Activated naive CD4-positive, alpha-beta T cell treated with anti-CD3 and anti-CD28 coated beads, Interleukin-2, amount 50 U/mL, for 24 hours (primary cell): ENCODE measurements around the gene PEA15.

Experiments
- H3K27ac Mint-ChIP-seq: one replicate; pipeline ENCODE4 v1.8.0; 2021; ENCODE audit warnings: mild to moderate bottlenecking, mixed read lengths
- H3K27me3 Mint-ChIP-seq: one replicate; pipeline ENCODE4 v1.8.0; 2021; ENCODE audit warnings: mixed read lengths
- H3K36me3 Mint-ChIP-seq: one replicate; pipeline ENCODE4 v1.8.0; 2021; ENCODE audit warnings: mixed read lengths
- H3K4me1 Mint-ChIP-seq: one replicate; pipeline ENCODE4 v1.8.0; 2021; ENCODE audit warnings: mixed read lengths
- H3K4me3 Mint-ChIP-seq: one replicate; pipeline ENCODE4 v1.8.0; 2021; ENCODE audit warnings: mild to moderate bottlenecking, mixed read lengths
- H3K9me3 Mint-ChIP-seq: one replicate; pipeline ENCODE4 v1.8.0; 2021; ENCODE audit warnings: mixed read lengths

Gene PEA15

DNA sequence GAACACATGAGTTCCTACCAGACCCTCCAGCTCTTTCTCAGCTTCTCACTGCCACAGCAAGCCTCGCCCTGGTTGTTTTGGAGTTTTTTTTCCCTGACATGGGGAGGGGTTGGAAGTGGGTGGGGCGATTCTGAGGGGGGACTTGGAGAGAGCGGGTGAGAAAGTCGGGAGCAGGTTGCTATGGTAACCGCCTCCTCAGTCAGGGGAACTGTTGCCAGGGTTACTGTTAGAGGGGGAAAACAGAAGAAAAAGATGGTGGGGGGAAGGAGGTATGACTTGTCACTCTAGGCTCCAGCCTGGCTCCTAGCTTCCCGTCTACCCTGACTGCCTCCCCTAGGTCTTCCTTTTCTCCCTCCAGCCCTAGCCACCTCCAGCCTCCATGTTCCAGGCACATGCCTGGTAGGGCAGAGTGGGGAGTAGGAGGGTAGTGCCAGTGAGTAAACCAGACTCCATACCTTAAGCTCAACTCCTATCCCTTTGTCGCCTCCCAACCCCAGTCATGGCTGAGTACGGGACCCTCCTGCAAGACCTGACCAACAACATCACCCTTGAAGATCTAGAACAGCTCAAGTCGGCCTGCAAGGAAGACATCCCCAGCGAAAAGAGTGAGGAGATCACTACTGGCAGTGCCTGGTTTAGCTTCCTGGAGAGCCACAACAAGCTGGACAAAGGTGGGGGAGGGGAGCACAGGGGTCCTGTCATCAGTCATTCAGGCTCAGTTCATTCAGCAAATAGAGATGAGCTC is 6.0 kb downstream of the PEA15 start:
- Mint-ChIP-seq H3K9me3 (no peaks in the 10 kb centered on the region), H3K36me3 (peaks cover 7% of the 10 kb centered on the region), H3K27ac (no peak overlapping the region), H3K4me1 (peaks cover 39% of the 10 kb centered on the region), H3K27me3 (no peaks in the 10 kb centered on the region), H3K4me3 (no peak overlapping the region)

DNA sequence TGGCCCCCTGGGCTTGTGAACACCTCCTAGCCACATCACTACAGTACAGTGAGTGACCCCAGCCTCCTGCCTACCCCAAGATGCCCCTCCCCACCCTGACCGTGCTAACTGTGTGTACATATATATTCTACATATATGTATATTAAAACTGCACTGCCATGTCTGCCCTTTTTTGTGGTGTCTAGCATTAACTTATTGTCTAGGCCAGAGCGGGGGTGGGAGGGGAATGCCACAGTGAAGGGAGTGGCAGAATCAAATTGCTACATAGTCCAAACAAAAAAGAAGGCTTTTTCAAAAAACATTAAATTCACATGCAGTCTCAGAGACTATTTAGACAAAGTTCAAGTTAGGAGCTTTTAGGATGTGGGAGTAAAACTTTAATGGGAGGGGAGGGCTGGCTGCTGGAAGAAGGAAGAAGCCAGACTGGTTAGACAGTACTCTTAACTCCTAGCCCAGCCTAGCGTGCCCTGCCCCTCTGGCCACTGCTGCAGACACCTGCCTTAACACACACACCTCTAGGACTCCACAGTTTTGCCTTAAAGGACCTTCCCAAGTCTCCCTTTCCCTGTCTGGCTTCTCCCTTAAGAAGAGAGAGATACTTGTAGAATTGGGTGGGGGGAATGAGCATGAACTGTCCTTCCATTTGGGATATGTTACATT is 9.4 kb downstream of the PEA15 start:
- Mint-ChIP-seq H3K27me3 (no peaks in the 10 kb centered on the region), H3K4me1 (peaks cover 8% of the 10 kb centered on the region), H3K36me3 (peaks cover 8% of the 10 kb centered on the region), H3K27ac (no peak overlapping the region), H3K4me3 (no peak overlapping the region), H3K9me3 (no peaks in the 10 kb centered on the region)

DNA sequence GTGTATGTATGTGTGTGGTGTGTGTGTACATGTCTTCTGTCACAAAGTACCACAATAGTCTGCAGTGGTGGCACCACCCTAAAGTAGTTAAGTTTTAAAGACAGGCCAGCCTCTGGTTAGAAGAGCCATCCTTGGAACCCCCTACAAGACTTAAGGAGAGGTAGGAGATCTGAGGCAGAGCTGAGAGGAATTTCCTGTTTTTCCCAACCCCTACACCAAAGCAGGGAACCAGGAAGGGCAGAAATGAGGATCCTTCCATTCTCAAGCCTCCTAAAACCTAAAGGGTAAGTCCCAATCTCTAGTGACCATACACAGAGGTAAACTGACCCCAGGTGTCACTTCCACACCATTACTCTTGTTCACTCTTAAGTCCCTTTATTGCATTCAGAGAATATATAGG is 11.1 kb downstream of the PEA15 start:
- Mint-ChIP-seq H3K4me3 (no peak overlapping the region), H3K4me1 (no peaks in the 10 kb centered on the region), H3K27ac (no peak overlapping the region), H3K9me3 (no peaks in the 10 kb centered on the region), H3K27me3 (no peaks in the 10 kb centered on the region), H3K36me3 (peaks cover 8% of the 10 kb centered on the region)

DNA sequence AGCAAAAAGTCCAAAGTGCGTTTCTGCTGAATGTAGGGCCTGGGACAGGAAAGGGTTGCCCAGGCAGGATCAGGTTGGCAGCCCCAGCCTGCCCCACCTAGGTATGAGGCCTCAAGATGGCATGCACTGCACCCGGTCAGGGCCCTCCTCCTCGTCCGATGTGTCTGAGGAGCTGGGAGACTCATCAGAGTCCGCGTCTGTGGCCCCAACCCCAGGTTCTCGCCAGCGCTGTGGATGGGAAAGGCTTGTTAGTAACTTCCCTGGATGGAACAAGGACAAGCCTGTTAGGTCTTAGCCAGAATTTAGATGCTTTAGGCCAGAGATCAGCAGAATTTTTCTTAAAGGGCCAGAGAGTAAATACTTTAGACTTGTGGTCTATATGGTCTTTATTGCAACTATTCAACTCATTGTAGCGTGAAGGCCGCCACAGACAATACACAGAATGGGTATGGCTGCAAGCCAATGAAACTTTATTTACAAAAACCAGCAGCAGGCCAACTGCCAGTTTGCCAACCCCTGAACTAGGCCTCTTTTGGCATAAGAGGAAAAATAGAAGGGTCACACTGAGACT is 12.4 kb downstream of the PEA15 start:
- peaks cover 6% of the 10 kb centered on the region for H3K36me3 Mint-ChIP-seq
- H3K27ac Mint-ChIP-seq: peak overlapping the region; percentile 76
- H3K4me3 Mint-ChIP-seq: no peak overlapping the region
- no peaks in the 10 kb centered on the region for H3K9me3 Mint-ChIP-seq
- no peaks in the 10 kb centered on the region for H3K27me3 Mint-ChIP-seq
- H3K4me1 Mint-ChIP-seq: no peaks in the 10 kb centered on the region

DNA sequence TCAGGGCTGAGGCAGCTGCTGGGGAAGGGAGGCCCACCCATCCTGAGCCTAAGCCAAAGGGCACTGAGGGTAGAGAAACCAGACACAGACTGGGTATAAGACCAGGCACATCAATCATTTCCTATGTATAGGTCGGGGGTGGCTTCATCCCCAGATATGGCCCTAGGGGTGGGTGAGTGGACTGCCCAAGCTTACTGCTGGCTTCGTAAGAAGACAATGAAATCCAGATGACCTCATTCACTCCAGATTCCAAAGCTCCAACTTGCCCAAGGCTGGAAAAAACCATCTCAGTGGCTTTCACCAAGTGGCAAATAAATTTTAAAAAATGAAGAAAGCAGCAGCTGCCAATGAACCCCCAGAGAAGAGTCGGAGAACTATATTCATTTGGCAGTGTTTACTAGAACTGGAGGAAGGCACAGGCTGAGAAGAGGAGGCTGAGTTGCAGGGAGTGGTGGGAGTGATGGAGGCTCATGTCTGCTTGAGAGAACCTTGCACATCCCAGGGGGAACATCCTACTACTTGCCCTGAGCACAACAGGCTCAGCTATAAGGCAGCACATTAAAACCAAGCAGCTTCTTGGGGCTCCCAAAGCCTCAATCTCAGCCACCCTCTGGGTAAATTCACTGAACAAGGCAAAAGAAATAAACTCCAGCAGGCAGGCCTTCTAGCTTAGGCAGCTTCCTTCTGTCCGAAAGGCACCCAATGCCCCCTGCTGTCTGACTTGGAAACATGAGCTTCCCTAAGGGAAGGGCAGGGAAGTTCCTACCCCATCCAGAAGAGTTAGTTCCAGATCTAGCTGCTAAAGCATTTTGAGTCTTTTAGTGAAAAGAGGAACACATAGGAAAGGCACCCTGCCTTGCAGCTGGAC is 14.1 kb downstream of the PEA15 start:
- Mint-ChIP-seq H3K27ac (peak overlapping the region; percentile 41), H3K27me3 (no peaks in the 10 kb centered on the region), H3K36me3 (peaks cover 9% of the 10 kb centered on the region), H3K9me3 (no peaks in the 10 kb centered on the region), H3K4me3 (no peak overlapping the region), H3K4me1 (no peaks in the 10 kb centered on the region)

DNA sequence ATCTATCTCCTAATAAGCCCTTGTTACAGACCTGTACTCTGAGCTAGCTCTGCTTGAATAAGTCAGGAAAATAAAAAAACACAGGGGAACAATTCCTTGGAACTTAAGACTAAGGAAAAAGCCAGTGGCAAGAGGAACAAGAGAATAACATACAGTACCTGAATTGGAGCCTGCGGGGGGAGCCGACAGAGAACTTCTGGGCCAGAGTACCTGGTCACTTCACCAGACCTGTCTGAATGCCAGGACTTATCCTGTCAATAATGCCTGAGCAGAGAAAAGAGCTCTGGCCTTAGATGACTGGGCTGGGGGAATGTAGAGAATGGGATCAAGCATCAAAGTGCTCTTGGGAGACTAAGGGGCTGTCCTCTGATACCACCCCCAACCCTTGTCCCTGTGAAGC is 15.1 kb downstream of the PEA15 start:
- Mint-ChIP-seq H3K4me1 (no peaks in the 10 kb centered on the region), H3K27ac (no peak overlapping the region), H3K27me3 (no peaks in the 10 kb centered on the region), H3K36me3 (peaks cover 9% of the 10 kb centered on the region), H3K9me3 (no peaks in the 10 kb centered on the region), H3K4me3 (no peak overlapping the region)

- Mint-ChIP-seq H3K4me1 (no peaks in the 10 kb centered on the region), H3K27ac (no peak overlapping the region), H3K4me3 (no peak overlapping the region), H3K27me3 (no peaks in the 10 kb centered on the region), H3K9me3 (no peaks in the 10 kb centered on the region), H3K36me3 (peaks cover 9% of the 10 kb centered on the region)
Observed at GRCh38 chr1:160221089-160221488, 15.9 kb downstream of the PEA15 start.

- Mint-ChIP-seq H3K4me3 (no peak overlapping the region), H3K9me3 (no peaks in the 10 kb centered on the region), H3K36me3 (peaks cover 5% of the 10 kb centered on the region), H3K4me1 (no peaks in the 10 kb centered on the region), H3K27ac (no peak overlapping the region), H3K27me3 (no peaks in the 10 kb centered on the region)
Observed at GRCh38 chr1:160222546-160222945, 17.4 kb downstream of the PEA15 start.

GRCh38 chr1:160224606-160225005 is 19.4 kb downstream of the PEA15 start:
- no peak overlapping the region for H3K27ac Mint-ChIP-seq
- H3K4me3 Mint-ChIP-seq: no peak overlapping the region
- no peaks in the 10 kb centered on the region for H3K27me3 Mint-ChIP-seq
- no peaks in the 10 kb centered on the region for H3K4me1 Mint-ChIP-seq
- H3K9me3 Mint-ChIP-seq: no peaks in the 10 kb centered on the region
- H3K36me3 Mint-ChIP-seq: peaks cover 12% of the 10 kb centered on the region

DNA sequence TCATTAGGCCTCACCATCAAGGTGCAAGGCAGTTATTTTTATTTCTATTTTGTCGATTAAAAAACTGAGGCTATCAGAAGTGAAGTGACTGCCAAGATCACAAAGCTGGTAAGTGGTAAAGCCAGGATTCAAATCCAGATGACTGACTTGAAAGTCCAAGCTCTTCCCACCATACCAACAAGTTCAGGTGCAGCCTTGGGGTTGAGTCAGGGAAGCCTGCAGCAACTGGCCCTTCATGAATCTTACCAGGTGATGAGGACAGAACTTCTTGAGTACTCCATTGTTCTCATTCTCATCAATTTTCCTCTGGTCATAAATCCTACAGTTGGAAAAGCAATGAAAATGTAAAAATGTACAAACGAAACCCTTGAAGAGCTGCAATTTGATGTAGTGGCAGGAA is 20.2 kb downstream of the PEA15 start:
- Mint-ChIP-seq H3K27me3 (no peaks in the 10 kb centered on the region), H3K4me1 (no peaks in the 10 kb centered on the region), H3K36me3 (peaks cover 15% of the 10 kb centered on the region), H3K27ac (no peak overlapping the region), H3K4me3 (no peak overlapping the region), H3K9me3 (no peaks in the 10 kb centered on the region)

GRCh38 chr1:160226623-160227022 is 21.4 kb downstream of the PEA15 start:
- peaks cover 15% of the 10 kb centered on the region for H3K36me3 Mint-ChIP-seq
- H3K4me3 Mint-ChIP-seq: no peak overlapping the region
- H3K9me3 Mint-ChIP-seq: no peaks in the 10 kb centered on the region
- H3K27ac Mint-ChIP-seq: no peak overlapping the region
- H3K27me3 Mint-ChIP-seq: no peaks in the 10 kb centered on the region
- H3K4me1 Mint-ChIP-seq: no peaks in the 10 kb centered on the region

DNA sequence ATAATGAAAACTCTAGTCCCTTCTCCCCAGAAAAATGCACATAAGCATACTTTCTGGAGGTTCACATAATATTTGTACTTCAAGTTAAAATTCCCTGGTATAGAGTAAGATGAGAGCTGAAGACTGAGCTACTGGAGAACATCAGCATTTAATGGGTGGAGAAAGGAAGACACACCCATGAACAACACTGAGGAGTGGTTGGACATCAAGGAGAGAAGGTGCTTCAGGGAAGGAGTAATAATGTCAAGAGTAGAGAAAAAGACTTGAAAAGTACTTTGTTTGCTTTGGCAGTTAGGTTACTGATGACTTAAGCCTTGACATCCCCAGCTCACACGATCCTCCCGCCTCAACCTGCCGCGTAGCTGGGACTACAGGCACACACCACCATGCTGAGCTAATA is 21.9 kb downstream of the PEA15 start:
- H3K4me3 Mint-ChIP-seq: no peak overlapping the region
- H3K36me3 Mint-ChIP-seq: peaks cover 15% of the 10 kb centered on the region
- no peaks in the 10 kb centered on the region for H3K9me3 Mint-ChIP-seq
- no peaks in the 10 kb centered on the region for H3K4me1 Mint-ChIP-seq
- peak overlapping the region; percentile 32 for H3K27ac Mint-ChIP-seq
- no peaks in the 10 kb centered on the region for H3K27me3 Mint-ChIP-seq

GRCh38 chr1:160227561-160227960 is 22.4 kb downstream of the PEA15 start:
- H3K4me3 Mint-ChIP-seq: no peak overlapping the region
- H3K27ac Mint-ChIP-seq: peak overlapping the region; percentile 32
- no peaks in the 10 kb centered on the region for H3K9me3 Mint-ChIP-seq
- H3K4me1 Mint-ChIP-seq: no peaks in the 10 kb centered on the region
- peaks cover 15% of the 10 kb centered on the region for H3K36me3 Mint-ChIP-seq
- H3K27me3 Mint-ChIP-seq: no peaks in the 10 kb centered on the region

DNA sequence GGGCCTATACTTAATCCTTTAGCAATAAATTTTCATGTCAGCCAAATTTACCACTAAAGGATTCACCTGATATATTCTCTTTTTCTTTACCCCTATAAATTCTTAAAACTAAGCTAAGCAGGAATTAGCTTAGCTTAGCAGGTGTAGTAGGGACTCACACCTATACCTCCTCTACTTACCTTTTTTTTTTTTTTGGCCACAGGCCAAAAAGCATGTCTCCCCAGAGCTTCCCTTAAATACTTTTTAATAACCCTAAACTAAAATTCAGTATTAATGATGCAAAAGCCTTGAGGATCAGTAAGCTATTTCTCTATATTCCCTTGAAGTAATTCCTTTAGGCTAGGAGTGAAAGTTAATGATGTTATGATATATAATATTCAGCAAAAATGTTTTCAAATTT is 23.2 kb downstream of the PEA15 start:
- Mint-ChIP-seq H3K4me1 (peaks cover 2% of the 10 kb centered on the region), H3K27ac (no peak overlapping the region), H3K9me3 (no peaks in the 10 kb centered on the region), H3K36me3 (peaks cover 15% of the 10 kb centered on the region), H3K4me3 (no peak overlapping the region), H3K27me3 (no peaks in the 10 kb centered on the region)

DNA sequence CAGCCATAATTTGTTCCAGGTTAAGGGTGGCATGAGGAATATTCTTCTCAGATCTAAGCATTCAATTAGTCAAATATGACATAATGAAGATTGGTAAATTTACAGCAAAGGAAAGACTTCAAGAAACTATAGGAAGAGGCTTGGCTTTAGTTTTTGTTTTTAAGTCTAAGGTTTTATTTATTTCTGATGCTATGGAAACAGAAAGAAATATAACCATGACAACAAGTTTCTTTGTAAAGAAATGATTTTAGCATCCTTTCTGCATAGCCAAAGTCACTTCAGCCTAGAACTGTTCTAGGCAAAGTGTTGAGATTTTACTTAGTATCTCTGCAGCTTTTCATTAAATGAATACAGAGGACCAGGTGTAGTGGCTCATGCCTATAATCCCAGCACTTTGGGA is 27.7 kb downstream of the PEA15 start:
- Mint-ChIP-seq H3K27ac (no peak overlapping the region), H3K4me3 (no peak overlapping the region)

GRCh38 chr1:160236806-160237205 is 31.6 kb downstream of the PEA15 start:
- no peaks in the 10 kb centered on the region for H3K9me3 Mint-ChIP-seq
- H3K27me3 Mint-ChIP-seq: no peaks in the 10 kb centered on the region
- H3K4me1 Mint-ChIP-seq: peaks cover 21% of the 10 kb centered on the region
- H3K27ac Mint-ChIP-seq: no peak overlapping the region
- no peak overlapping the region for H3K4me3 Mint-ChIP-seq
- H3K36me3 Mint-ChIP-seq: peaks cover 15% of the 10 kb centered on the region

More for the DNA sequence above, 27.7 kb downstream of the PEA15 start:
- H3K9me3 Mint-ChIP-seq: no peaks in the 10 kb centered on the region
- H3K4me1 Mint-ChIP-seq: peaks cover 17% of the 10 kb centered on the region
- H3K36me3 Mint-ChIP-seq: peaks cover 17% of the 10 kb centered on the region
- no peaks in the 10 kb centered on the region for H3K27me3 Mint-ChIP-seq
